ENCODE results near the gene RASSF3. TPM values are rescaled to one million over a fixed set of nuclear protein-coding genes. Genes with fewer than 3 reads are reported as not detected.

Gene RASSF3
- total RNA-seq, 1 donor from 2014 or later = 35.8 TPM

- H3K36me3 Mint-ChIP-seq (ENCODE audit: low read depth) = peaks cover 73% of the 10 kb centered on the region
These were observed 126.5 kb downstream of the RASSF3 start for GRCh38 chr12:64736771-64737170.

GRCh38 chr12:64737539-64737938 lies 127.2 kb downstream of the RASSF3 start:
- H3K27me3 Mint-ChIP-seq (ENCODE audit: low read depth) = no peaks in the 10 kb centered on the region
- H3K4me3 Mint-ChIP-seq (ENCODE audit: low read depth) = no peak overlapping the region
- H3K9me3 Mint-ChIP-seq = no peaks in the 10 kb centered on the region
- H3K4me1 Mint-ChIP-seq (ENCODE audit: low read depth) = peaks cover 28% of the 10 kb centered on the region
- intact Hi-C loops (cut with micrococcal nuclease) = no loop called here
- peaks cover 79% of the 10 kb centered on the region for H3K36me3 Mint-ChIP-seq (ENCODE audit: low read depth)
- peak overlapping the region; percentile 32 for H3K27ac Mint-ChIP-seq
- no peak for DNase-seq (ENCODE audit: low spot score)

More at GRCh38 chr12:64736771-64737170, 126.5 kb downstream of the RASSF3 start:
- Mint-ChIP-seq H3K9me3 (no peaks in the 10 kb centered on the region), H3K27ac (no peak overlapping the region), H3K4me1 (ENCODE audit: low read depth) (peaks cover 28% of the 10 kb centered on the region), H3K27me3 (ENCODE audit: low read depth) (no peaks in the 10 kb centered on the region), H3K4me3 (ENCODE audit: low read depth) (no peak overlapping the region)
- no peak for DNase-seq (ENCODE audit: low spot score)
- intact Hi-C loops (cut with micrococcal nuclease) = no loop called here

GRCh38 chr12:64739778-64740177 lies 129.5 kb downstream of the RASSF3 start:
- no peaks in the 10 kb centered on the region for H3K27me3 Mint-ChIP-seq (ENCODE audit: low read depth)
- intact Hi-C loops (cut with micrococcal nuclease) = no loop called here
- peaks cover 81% of the 10 kb centered on the region for H3K36me3 Mint-ChIP-seq (ENCODE audit: low read depth)

GRCh38 chr12:64740646-64741045 lies 130.4 kb downstream of the RASSF3 start:
- no peak overlapping the region for H3K4me3 Mint-ChIP-seq (ENCODE audit: low read depth)
- H3K36me3 Mint-ChIP-seq (ENCODE audit: low read depth) = peaks cover 86% of the 10 kb centered on the region
- no peak for DNase-seq (ENCODE audit: low spot score)
- H3K27ac Mint-ChIP-seq = no peak overlapping the region
- peaks cover 33% of the 10 kb centered on the region for H3K4me1 Mint-ChIP-seq (ENCODE audit: low read depth)
- no peaks in the 10 kb centered on the region for H3K9me3 Mint-ChIP-seq
- H3K27me3 Mint-ChIP-seq (ENCODE audit: low read depth) = no peaks in the 10 kb centered on the region
- intact Hi-C loops (cut with micrococcal nuclease) = no loop called here

More at GRCh38 chr12:64739778-64740177, 129.5 kb downstream of the RASSF3 start:
- H3K9me3 Mint-ChIP-seq = no peaks in the 10 kb centered on the region
- H3K4me1 Mint-ChIP-seq (ENCODE audit: low read depth) = peaks cover 32% of the 10 kb centered on the region
- H3K27ac Mint-ChIP-seq = no peak overlapping the region
- H3K4me3 Mint-ChIP-seq (ENCODE audit: low read depth) = no peak overlapping the region
- no peak for DNase-seq (ENCODE audit: low spot score)

GRCh38 chr12:64742416-64742815 lies 132.1 kb downstream of the RASSF3 start:
- no peak for DNase-seq (ENCODE audit: low spot score)
- Mint-ChIP-seq H3K4me3 (ENCODE audit: low read depth) (no peak overlapping the region), H3K36me3 (ENCODE audit: low read depth) (peaks cover 80% of the 10 kb centered on the region), H3K27me3 (ENCODE audit: low read depth) (no peaks in the 10 kb centered on the region), H3K27ac (no peak overlapping the region), H3K4me1 (ENCODE audit: low read depth) (peaks cover 22% of the 10 kb centered on the region), H3K9me3 (no peaks in the 10 kb centered on the region)
- intact Hi-C loops (cut with micrococcal nuclease) = no loop called here

- H3K4me3 Mint-ChIP-seq (ENCODE audit: low read depth) = no peak overlapping the region
- intact Hi-C loops (cut with micrococcal nuclease) = no loop called here
- H3K4me1 Mint-ChIP-seq (ENCODE audit: low read depth) = peaks cover 18% of the 10 kb centered on the region
- no peaks in the 10 kb centered on the region for H3K27me3 Mint-ChIP-seq (ENCODE audit: low read depth)
- H3K9me3 Mint-ChIP-seq = no peaks in the 10 kb centered on the region
- DNase-seq (ENCODE audit: low spot score) = no peak
- H3K27ac Mint-ChIP-seq = no peak overlapping the region
- peaks cover 79% of the 10 kb centered on the region for H3K36me3 Mint-ChIP-seq (ENCODE audit: low read depth)
These were observed 132.9 kb downstream of the RASSF3 start for GRCh38 chr12:64743206-64743605.

GRCh38 chr12:64744422-64745258 lies 134.3 kb downstream of the RASSF3 start:
- H3K36me3 Mint-ChIP-seq (ENCODE audit: low read depth) = peaks cover 74% of the 10 kb centered on the region
- intact Hi-C loops (cut with micrococcal nuclease) = no loop called here
- no peaks in the 10 kb centered on the region for H3K9me3 Mint-ChIP-seq
- DNase-seq (ENCODE audit: low spot score) = no peak
- peaks cover 12% of the 10 kb centered on the region for H3K4me1 Mint-ChIP-seq (ENCODE audit: low read depth)
- H3K4me3 Mint-ChIP-seq (ENCODE audit: low read depth) = no peak overlapping the region
- no peak overlapping the region for H3K27ac Mint-ChIP-seq
- H3K27me3 Mint-ChIP-seq (ENCODE audit: low read depth) = no peaks in the 10 kb centered on the region

GRCh38 chr12:64745259-64745807 lies 135.0 kb downstream of the RASSF3 start:
- Mint-ChIP-seq H3K4me3 (ENCODE audit: low read depth) (no peak overlapping the region), H3K9me3 (no peaks in the 10 kb centered on the region), H3K36me3 (ENCODE audit: low read depth) (peaks cover 70% of the 10 kb centered on the region), H3K4me1 (ENCODE audit: low read depth) (peaks cover 10% of the 10 kb centered on the region), H3K27me3 (ENCODE audit: low read depth) (no peaks in the 10 kb centered on the region), H3K27ac (no peak overlapping the region)
- intact Hi-C loops (cut with micrococcal nuclease) = no loop called here
- DNase-seq (ENCODE audit: low spot score) = no peak

GRCh38 chr12:64745980-64746379 lies 135.7 kb downstream of the RASSF3 start:
- H3K36me3 Mint-ChIP-seq (ENCODE audit: low read depth) = peaks cover 69% of the 10 kb centered on the region
- no peak overlapping the region for H3K4me3 Mint-ChIP-seq (ENCODE audit: low read depth)
- H3K9me3 Mint-ChIP-seq = no peaks in the 10 kb centered on the region
- no peak for DNase-seq (ENCODE audit: low spot score)
- intact Hi-C loops (cut with micrococcal nuclease) = no loop called here
- H3K27ac Mint-ChIP-seq = no peak overlapping the region
- no peaks in the 10 kb centered on the region for H3K27me3 Mint-ChIP-seq (ENCODE audit: low read depth)
- H3K4me1 Mint-ChIP-seq (ENCODE audit: low read depth) = peaks cover 8% of the 10 kb centered on the region

GRCh38 chr12:64746663-64747062 lies 136.4 kb downstream of the RASSF3 start:
- H3K27me3 Mint-ChIP-seq (ENCODE audit: low read depth) = no peaks in the 10 kb centered on the region

More at GRCh38 chr12:64746663-64747062, 136.4 kb downstream of the RASSF3 start:
- intact Hi-C loops (cut with micrococcal nuclease) = no loop called here
- H3K4me3 Mint-ChIP-seq (ENCODE audit: low read depth) = no peak overlapping the region
- H3K4me1 Mint-ChIP-seq (ENCODE audit: low read depth) = peaks cover 8% of the 10 kb centered on the region
- no peak for DNase-seq (ENCODE audit: low spot score)
- H3K27ac Mint-ChIP-seq = no peak overlapping the region
- H3K9me3 Mint-ChIP-seq = no peaks in the 10 kb centered on the region
- peaks cover 71% of the 10 kb centered on the region for H3K36me3 Mint-ChIP-seq (ENCODE audit: low read depth)

Other genes with a start within 250 kb of the RASSF3 start
- gene C12orf56, start 219.7 kb upstream of the RASSF3 start, total RNA-seq = 0.30 TPM in 1 of 2 replicates, not detected in the other
- gene XPOT, start 206.1 kb upstream of the RASSF3 start, total RNA-seq = 119 and 120 TPM in 2 replicates
- gene TBK1, start 158.4 kb upstream of the RASSF3 start, total RNA-seq = 34.1 and 35.3 TPM in 2 replicates
- 33.9 and 38.2 TPM in 2 replicates for gene GNS, start 148.9 kb downstream of the RASSF3 start, total RNA-seq
- gene TBC1D30, start 214.2 kb downstream of the RASSF3 start, total RNA-seq = 0.84 and 0.90 TPM in 2 replicates

Measured in activated T-helper 2 cell treated with anti-CD3 and anti-CD28 coated beads, Interferon-gamma antibody, Interleukin-2, Interleukin-4, amounts not matched to agents 10 μg/mL and 5 μg/mL and 100 μg/mL, durations not matched to agents 14 hours and 24 hours and 36 hours (primary cell).